NT2/D1 (cell line): Measurements from ENCODE around the gene SYT6.
A peak's percentile ranks its signal among the peaks of the same experiment; 100 is the strongest.

Experiments used
- DNase-seq: peaks from one replicate; pipeline ENCODE4 v3.0.0-alpha.2; 2011; ENCODE audit warnings: low read depth, low spot score
- H3K27me3 ChIP-seq: 2 replicates; pipeline ENCODE4 v1.6.0; 2011; ENCODE audit warnings: mild to moderate bottlenecking; ENCODE audit not compliant: insufficient read length, insufficient read depth
- H3K36me3 ChIP-seq: 2 replicates; pipeline ENCODE4 v1.6.1; 2011; ENCODE audit warnings: mild to moderate bottlenecking, low read length, mixed read lengths; ENCODE audit not compliant: insufficient read depth, insufficient read length
- H3K4me1 ChIP-seq: 2 replicates; pipeline ENCODE4 v1.5.1; 2011; ENCODE audit not compliant: insufficient read depth, insufficient read length
- H3K4me3 ChIP-seq: 2 replicates; pipeline ENCODE4 v1.5.1; 2011; ENCODE audit warnings: low read depth; ENCODE audit not compliant: insufficient read length
- H3K9ac ChIP-seq: 2 replicates; pipeline ENCODE4 v1.6.0; 2011; ENCODE audit warnings: low read depth; ENCODE audit not compliant: insufficient read length
- H3K9me3 ChIP-seq: 2 replicates; pipeline ENCODE4 v1.5.1; 2011; ENCODE audit warnings: mild to moderate bottlenecking, low read length; ENCODE audit not compliant: insufficient read depth
- SUZ12 ChIP-seq: IDR thresholded peaks from 2 replicates; pipeline ENCODE4 v1.6.1; 2011; ENCODE audit not compliant: insufficient read length, insufficient read depth; ENCODE audit errors: extremely low read depth
- YY1 ChIP-seq: IDR thresholded peaks from 2 replicates; pipeline ENCODE4 v1.6.1; 2011; ENCODE audit not compliant: insufficient read length, insufficient read depth
- ZNF274 ChIP-seq: IDR thresholded peaks from 2 replicates; pipeline ENCODE4 v1.6.1; 2011; ENCODE audit warnings: mild to moderate bottlenecking, low read depth, low read length

Gene SYT6

GRCh38 chr1:114154146-114154962 is 685 bp upstream of the SYT6 start:
- no peak for DNase-seq
- TF ChIP-seq YY1 (no peak), ZNF274 (no peak), SUZ12 (no peak)
- H3K27me3 ChIP-seq: peaks cover 25% of the 10 kb centered on the region

GRCh38 chr1:114152508-114153260 is 985 bp downstream of the SYT6 start:
- Histone ChIP-seq H3K9me3 (no peaks in the 10 kb centered on the region), H3K9ac (peak overlapping the region; percentile 93), H3K36me3 (peaks cover 7% of the 10 kb centered on the region), H3K4me1 (peaks cover 11% of the 10 kb centered on the region), H3K4me3 (peak overlapping the region; percentile 88), H3K27me3 (peaks cover 25% of the 10 kb centered on the region)
- DNase-seq: no peak
- no peak for TF ChIP-seq SUZ12
- no peak for TF ChIP-seq YY1
- TF ChIP-seq ZNF274: no peak

More at GRCh38 chr1:114154146-114154962, 685 bp upstream of the SYT6 start:
- H3K36me3 ChIP-seq: peaks cover under 1% of the 10 kb centered on the region
- H3K4me1 ChIP-seq: peaks cover 11% of the 10 kb centered on the region
- H3K9ac ChIP-seq: no peak overlapping the region
- H3K4me3 ChIP-seq: peak overlapping the region; percentile 88
- no peaks in the 10 kb centered on the region for H3K9me3 ChIP-seq

GRCh38 chr1:114152089-114152507 is 1.6 kb downstream of the SYT6 start:
- H3K9me3 ChIP-seq: no peaks in the 10 kb centered on the region
- peak overlapping the region; percentile 93 for H3K9ac ChIP-seq
- peaks cover 7% of the 10 kb centered on the region for H3K36me3 ChIP-seq
- TF ChIP-seq ZNF274: no peak
- no peak for TF ChIP-seq YY1
- no peak for TF ChIP-seq SUZ12
- H3K4me1 ChIP-seq: peaks cover 11% of the 10 kb centered on the region
- H3K4me3 ChIP-seq: peak overlapping the region; percentile 88
- H3K27me3 ChIP-seq: peaks cover 25% of the 10 kb centered on the region
- no peak for DNase-seq

DNA sequence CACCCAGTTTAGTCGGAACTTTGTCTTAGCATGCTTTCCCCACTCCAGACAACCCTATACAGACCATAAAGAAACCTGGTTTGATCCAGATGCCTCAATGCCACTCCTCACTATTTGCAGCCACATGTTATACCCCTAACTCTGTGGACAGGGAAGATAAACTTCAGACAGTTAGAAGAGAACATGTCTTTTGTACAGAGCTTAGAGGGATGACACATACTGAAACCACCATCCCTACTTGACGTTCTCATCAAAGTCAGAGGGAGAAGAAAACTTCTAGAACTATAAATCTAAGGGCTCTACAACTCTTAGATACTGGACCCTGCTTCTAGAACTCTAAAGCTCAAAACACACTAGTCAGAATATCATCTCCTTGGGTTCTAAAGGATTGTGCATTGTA is 3.7 kb downstream of the SYT6 start:
- Histone ChIP-seq H3K36me3 (peaks cover 7% of the 10 kb centered on the region), H3K4me3 (no peak overlapping the region), H3K9ac (no peak overlapping the region), H3K27me3 (peaks cover 25% of the 10 kb centered on the region), H3K4me1 (peaks cover 13% of the 10 kb centered on the region), H3K9me3 (no peaks in the 10 kb centered on the region)
- DNase-seq: no peak
- no peak for TF ChIP-seq SUZ12

GRCh38 chr1:114149211-114149610 is 4.5 kb downstream of the SYT6 start:
- TF ChIP-seq ZNF274 (no peak), YY1 (no peak)
- H3K36me3 ChIP-seq: peaks cover 7% of the 10 kb centered on the region
- H3K27me3 ChIP-seq: peaks cover 21% of the 10 kb centered on the region
- no peaks in the 10 kb centered on the region for H3K9me3 ChIP-seq
- DNase-seq: no peak
- no peak overlapping the region for H3K9ac ChIP-seq
- H3K4me3 ChIP-seq: no peak overlapping the region
- H3K4me1 ChIP-seq: peaks cover 13% of the 10 kb centered on the region

DNA sequence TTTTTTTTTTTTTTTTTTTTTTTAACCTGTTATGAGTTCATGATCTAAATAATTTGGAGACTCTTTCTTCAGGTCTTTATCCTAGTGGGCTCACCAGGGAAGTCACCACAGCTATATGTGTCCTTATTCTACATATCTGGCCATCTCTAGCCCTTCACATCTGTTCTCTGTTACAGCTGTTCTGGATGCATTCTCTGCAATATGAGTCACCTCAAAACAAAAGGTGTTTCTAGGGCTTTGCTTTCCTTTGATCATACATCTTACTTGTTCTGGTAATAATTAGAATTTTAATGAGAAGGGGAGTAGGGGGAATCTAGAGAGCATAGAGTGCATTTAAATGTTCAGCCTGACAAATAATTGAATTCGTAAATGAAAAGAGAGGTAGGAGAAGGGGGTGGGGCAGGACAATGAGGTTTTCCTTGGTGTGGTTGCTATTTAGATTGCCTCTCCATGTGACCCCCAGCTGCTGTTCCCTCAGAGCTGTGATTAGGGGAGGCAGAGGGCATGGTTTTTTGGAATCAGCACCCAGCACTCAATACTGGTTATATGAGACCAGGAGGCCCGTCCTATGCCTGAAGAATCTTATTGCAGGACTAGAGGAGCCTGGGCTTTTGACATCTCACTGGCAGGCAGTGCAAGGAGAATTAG is 8.0 kb downstream of the SYT6 start:
- H3K9ac ChIP-seq: no peak overlapping the region
- TF ChIP-seq SUZ12 (no peak), ZNF274 (no peak), YY1 (no peak)
- H3K9me3 ChIP-seq: no peaks in the 10 kb centered on the region
- peaks cover 7% of the 10 kb centered on the region for H3K36me3 ChIP-seq
- H3K27me3 ChIP-seq: no peaks in the 10 kb centered on the region
- DNase-seq: no peak
- H3K4me3 ChIP-seq: no peak overlapping the region
- peaks cover 6% of the 10 kb centered on the region for H3K4me1 ChIP-seq

DNA sequence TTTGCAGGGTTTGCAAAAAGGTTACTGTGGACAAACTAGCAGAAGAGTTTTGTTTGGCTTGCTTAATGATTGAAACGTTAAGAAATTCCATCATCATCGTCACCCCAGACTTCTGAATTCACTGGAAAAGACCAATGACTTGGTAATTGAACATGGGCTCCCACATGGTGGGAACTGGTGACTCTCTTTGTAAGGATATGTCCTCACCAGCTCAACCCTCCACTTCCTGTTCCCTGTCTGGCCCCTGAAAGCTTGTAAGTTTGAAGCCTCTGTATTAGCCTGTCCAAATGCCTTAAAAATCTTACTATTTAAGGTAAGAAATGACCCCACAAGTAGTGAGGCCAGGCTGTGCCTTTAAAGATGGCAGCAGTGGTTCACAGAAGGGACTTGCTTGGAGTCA is 9.7 kb downstream of the SYT6 start:
- no peak for DNase-seq
- no peaks in the 10 kb centered on the region for H3K9me3 ChIP-seq
- H3K9ac ChIP-seq: no peak overlapping the region
- H3K4me3 ChIP-seq: no peak overlapping the region
- H3K4me1 ChIP-seq: peaks cover 6% of the 10 kb centered on the region
- peaks cover 12% of the 10 kb centered on the region for H3K36me3 ChIP-seq
- no peak for TF ChIP-seq YY1
- TF ChIP-seq ZNF274: no peak
- no peak for TF ChIP-seq SUZ12
- H3K27me3 ChIP-seq: no peaks in the 10 kb centered on the region
